ENCODE data around the gene BAD. TPM values are rescaled to one million over a fixed set of nuclear protein-coding genes. Genes with fewer than 3 reads are reported as not detected.
A peak's percentile ranks its signal among the peaks of the same experiment; 100 is the strongest.
"Not testable (repeated sequence)": the region's sequence is repeated elsewhere in the genome, so short reads cannot be mapped to it uniquely, and the experiment has no call there.

The BAD gene
- total RNA-seq, 1 donor from 2014 or later = 43.6 TPM

DNA sequence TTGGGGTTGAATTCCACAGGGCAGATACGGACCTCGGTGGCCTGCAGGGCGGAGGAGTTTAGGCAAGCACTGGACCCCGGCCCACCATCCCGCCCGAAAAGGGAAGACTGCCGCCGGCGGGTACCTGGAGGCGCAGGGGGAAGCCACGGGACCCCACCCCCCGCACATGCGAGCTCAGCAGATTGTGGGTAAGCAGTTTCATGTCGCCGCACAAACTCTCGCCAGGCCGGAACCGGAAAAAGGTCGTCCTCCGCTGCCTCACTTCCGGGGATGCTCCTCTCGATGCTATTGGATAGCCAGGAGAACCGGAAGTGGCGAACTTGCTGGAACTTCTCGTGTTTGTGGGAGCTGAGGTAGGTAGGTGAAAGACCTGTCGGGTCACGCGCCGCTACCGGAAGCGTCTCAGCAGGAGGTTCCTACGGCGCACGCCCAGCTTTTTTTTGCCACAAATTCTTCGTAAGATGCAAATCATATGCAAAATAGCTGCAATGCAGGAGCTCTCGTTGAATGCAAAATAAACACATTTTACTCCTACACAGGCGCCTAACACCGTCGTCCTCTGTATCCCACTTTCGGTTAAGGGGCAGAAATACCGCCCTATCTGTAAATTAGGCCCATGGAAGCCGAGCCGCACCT is 33.0 kb upstream of the BAD start, which contains the start of gene TRMT112:
TSS of gene TRMT112 (minus strand) at position 235 of the 636 bp plus-strand sequence. CDS start at position 202, 33 bp downstream.
- DNase-seq (ENCODE audit: low read depth) (peak; percentile 98), FAIRE-seq (peak; percentile 98)
- H3K4me1 Mint-ChIP-seq (ENCODE audit: low read depth, unreplicated experiment) = peaks cover 20% of the 10 kb centered on the region
- Histone ChIP-seq H3K9me3 (ENCODE audit: insufficient read depth, low read depth, low read length) (no peaks in the 10 kb centered on the region), H3K9ac (ENCODE audit: low read length) (peak within 1 kb of the TSS; percentile 91), H2AFZ (ENCODE audit: low read depth, low read length) (peak within 1 kb of the TSS; percentile 82), H3K27ac (ENCODE audit: low read depth, low read length) (peak within 1 kb of the TSS; percentile 94), H3K27me3 (ENCODE audit: insufficient read depth, low read length) (no peaks in the 10 kb centered on the region), H4K20me1 (ENCODE audit: insufficient read depth, low read length) (peaks cover 23% of the 10 kb centered on the region), H3K4me1 (ENCODE audit: insufficient read depth, low read length) (peaks cover 7% of the 10 kb centered on the region), H3K79me2 (ENCODE audit: insufficient read depth, low read length) (peaks cover 28% of the 10 kb centered on the region), H3K36me3 (ENCODE audit: insufficient read depth, low read length) (peaks cover 3% of the 10 kb centered on the region), H3K4me3 (ENCODE audit: insufficient read depth, low read depth, low read length) (peak within 1 kb of the TSS; percentile 84), H3K4me2 (ENCODE audit: low read length) (peak within 1 kb of the TSS; percentile 99)
- peaks cover 24% of the 10 kb centered on the region for H3K36me3 Mint-ChIP-seq (ENCODE audit: low read depth, unreplicated experiment)
- no peaks in the 10 kb centered on the region for H3K27me3 Mint-ChIP-seq (ENCODE audit: low read depth, unreplicated experiment)
- H3K27ac Mint-ChIP-seq (ENCODE audit: unreplicated experiment) = peak within 1 kb of the TSS; percentile 95
- peak within 1 kb of the TSS; percentile 96 for H3K4me3 Mint-ChIP-seq (ENCODE audit: unreplicated experiment)
- H3K9me3 Mint-ChIP-seq (ENCODE audit: unreplicated experiment) = no peaks in the 10 kb centered on the region
- TF ChIP-seq, protein P1, sequence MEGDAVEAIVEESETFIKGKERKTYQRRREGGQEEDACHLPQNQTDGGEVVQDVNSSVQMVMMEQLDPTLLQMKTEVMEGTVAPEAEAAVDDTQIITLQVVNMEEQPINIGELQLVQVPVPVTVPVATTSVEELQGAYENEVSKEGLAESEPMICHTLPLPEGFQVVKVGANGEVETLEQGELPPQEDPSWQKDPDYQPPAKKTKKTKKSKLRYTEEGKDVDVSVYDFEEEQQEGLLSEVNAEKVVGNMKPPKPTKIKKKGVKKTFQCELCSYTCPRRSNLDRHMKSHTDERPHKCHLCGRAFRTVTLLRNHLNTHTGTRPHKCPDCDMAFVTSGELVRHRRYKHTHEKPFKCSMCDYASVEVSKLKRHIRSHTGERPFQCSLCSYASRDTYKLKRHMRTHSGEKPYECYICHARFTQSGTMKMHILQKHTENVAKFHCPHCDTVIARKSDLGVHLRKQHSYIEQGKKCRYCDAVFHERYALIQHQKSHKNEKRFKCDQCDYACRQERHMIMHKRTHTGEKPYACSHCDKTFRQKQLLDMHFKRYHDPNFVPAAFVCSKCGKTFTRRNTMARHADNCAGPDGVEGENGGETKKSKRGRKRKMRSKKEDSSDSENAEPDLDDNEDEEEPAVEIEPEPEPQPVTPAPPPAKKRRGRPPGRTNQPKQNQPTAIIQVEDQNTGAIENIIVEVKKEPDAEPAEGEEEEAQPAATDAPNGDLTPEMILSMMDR (IDR thresholded peaks at IDR 0.05; ENCODE audit: insufficient read depth, low read depth, low read length) = no peak
- TF ChIP-seq EZH2 (IDR thresholded peaks at IDR 0.05; ENCODE audit: insufficient read depth, low read length) = no peak

- TF ChIP-seq, protein P1 (IDR thresholded peaks at IDR 0.05; ENCODE audit: insufficient read depth, low read depth, low read length) = no peak
- TF ChIP-seq EZH2 (IDR thresholded peaks at IDR 0.05; ENCODE audit: insufficient read depth, low read length) = no peak
- H3K36me3 Mint-ChIP-seq (ENCODE audit: low read depth, unreplicated experiment) = peaks cover 24% of the 10 kb centered on the region
- H3K9me3 Mint-ChIP-seq (ENCODE audit: unreplicated experiment) = no peaks in the 10 kb centered on the region
- FAIRE-seq (no peak), DNase-seq (ENCODE audit: low read depth) (no peak)
- Histone ChIP-seq H3K9ac (ENCODE audit: low read length) (peak overlapping the region; percentile 91), H3K4me1 (ENCODE audit: insufficient read depth, low read length) (peaks cover 7% of the 10 kb centered on the region), H3K27me3 (ENCODE audit: insufficient read depth, low read length) (no peaks in the 10 kb centered on the region), H3K36me3 (ENCODE audit: insufficient read depth, low read length) (peaks cover 3% of the 10 kb centered on the region), H4K20me1 (ENCODE audit: insufficient read depth, low read length) (peaks cover 16% of the 10 kb centered on the region), H3K79me2 (ENCODE audit: insufficient read depth, low read length) (peaks cover 28% of the 10 kb centered on the region), H3K9me3 (ENCODE audit: insufficient read depth, low read depth, low read length) (no peaks in the 10 kb centered on the region), H3K4me3 (ENCODE audit: insufficient read depth, low read depth, low read length) (peak overlapping the region; percentile 84), H3K4me2 (ENCODE audit: low read length) (peak overlapping the region; percentile 99), H2AFZ (ENCODE audit: low read depth, low read length) (peak overlapping the region; percentile 82), H3K27ac (ENCODE audit: low read depth, low read length) (peak overlapping the region; percentile 94)
- H3K4me3 Mint-ChIP-seq (ENCODE audit: unreplicated experiment) = peak overlapping the region; percentile 96
- H3K27ac Mint-ChIP-seq (ENCODE audit: unreplicated experiment) = peak overlapping the region; percentile 95
- H3K27me3 Mint-ChIP-seq (ENCODE audit: low read depth, unreplicated experiment) = no peaks in the 10 kb centered on the region
- peaks cover 17% of the 10 kb centered on the region for H3K4me1 Mint-ChIP-seq (ENCODE audit: low read depth, unreplicated experiment)
Measured at GRCh38 chr11:64316672-64317324, 32.3 kb upstream of the BAD start.

- Mint-ChIP-seq H3K27ac (ENCODE audit: unreplicated experiment) (peak overlapping the region; percentile 95), H3K4me1 (ENCODE audit: low read depth, unreplicated experiment) (peaks cover 15% of the 10 kb centered on the region), H3K4me3 (ENCODE audit: unreplicated experiment) (peak overlapping the region; percentile 96), H3K36me3 (ENCODE audit: low read depth, unreplicated experiment) (peaks cover 19% of the 10 kb centered on the region)
- H3K4me2 ChIP-seq (ENCODE audit: low read length) = peak overlapping the region; percentile 99
- DNase-seq (ENCODE audit: low read depth); H3K4me1 ChIP-seq (ENCODE audit: insufficient read depth, low read length); FAIRE-seq; H3K36me3 ChIP-seq (ENCODE audit: insufficient read depth, low read length); H3K27me3 Mint-ChIP-seq (ENCODE audit: low read depth, unreplicated experiment); H3K27me3 ChIP-seq (ENCODE audit: insufficient read depth, low read length); H3K9me3 ChIP-seq (ENCODE audit: insufficient read depth, low read depth, low read length); H2AFZ ChIP-seq (ENCODE audit: low read depth, low read length); H3K27ac ChIP-seq (ENCODE audit: low read depth, low read length); H3K9ac ChIP-seq (ENCODE audit: low read length); H4K20me1 ChIP-seq (ENCODE audit: insufficient read depth, low read length); H3K4me3 ChIP-seq (ENCODE audit: insufficient read depth, low read depth, low read length); H3K9me3 Mint-ChIP-seq (ENCODE audit: unreplicated experiment): not testable (repeated sequence)
- H3K79me2 ChIP-seq (ENCODE audit: insufficient read depth, low read length) = peaks cover 31% of the 10 kb centered on the region
Measured at GRCh38 chr11:64315667-64316526, 31.4 kb upstream of the BAD start.

All from astrocyte (in vitro differentiated cells and primary cell).